ENCODE data around the gene HSPB8. TPM values are rescaled to one million over a fixed set of nuclear protein-coding genes. Genes with fewer than 3 reads are reported as not detected.
"Not testable (repeated sequence)": the region's sequence is repeated elsewhere in the genome, so short reads cannot be mapped to it uniquely, and the experiment has no call there.

Gene HSPB8
- total RNA-seq, 1 experiment from 2014 or later, result 49.4 TPM

GRCh38 chr12:119206348-119207062 is 27.8 kb downstream of the HSPB8 start:
- no peak for DNase-seq (ENCODE audit: low spot score)

GRCh38 chr12:119207063-119207560 is 28.4 kb downstream of the HSPB8 start:
- DNase-seq (ENCODE audit: low spot score), result no peak

GRCh38 chr12:119208626-119209061 is 29.9 kb downstream of the HSPB8 start:
- peak; percentile 39 for DNase-seq (ENCODE audit: low spot score)

- no peak for DNase-seq (ENCODE audit: low spot score)
Observed at GRCh38 chr12:119211884-119212283, 33.2 kb downstream of the HSPB8 start.

- DNase-seq (ENCODE audit: low spot score), result no peak
Observed at GRCh38 chr12:119216084-119216483, 37.4 kb downstream of the HSPB8 start.

- not testable (repeated sequence) for DNase-seq (ENCODE audit: low spot score)
Observed at GRCh38 chr12:119218875-119219274, 40.1 kb downstream of the HSPB8 start.

GRCh38 chr12:119222222-119222951 is 43.7 kb downstream of the HSPB8 start:
- no peak for DNase-seq (ENCODE audit: low spot score)

- no peak for DNase-seq (ENCODE audit: low spot score)
Observed at GRCh38 chr12:119225454-119225853, 46.7 kb downstream of the HSPB8 start.

- DNase-seq (ENCODE audit: low spot score), result no peak
Observed at GRCh38 chr12:119227292-119227691, 48.6 kb downstream of the HSPB8 start.

GRCh38 chr12:119229205-119229604 is 50.5 kb downstream of the HSPB8 start:
- DNase-seq (ENCODE audit: low spot score), result no peak

GRCh38 chr12:119229837-119230236 is 51.1 kb downstream of the HSPB8 start:
- DNase-seq (ENCODE audit: low spot score), result peak; percentile 65

GRCh38 chr12:119230807-119231206 is 52.1 kb downstream of the HSPB8 start:
- no peak for DNase-seq (ENCODE audit: low spot score)

- no peak for DNase-seq (ENCODE audit: low spot score)
Observed at GRCh38 chr12:119231774-119232173, 53.0 kb downstream of the HSPB8 start.

GRCh38 chr12:119235197-119235751 is 56.5 kb downstream of the HSPB8 start:
- no peak for DNase-seq (ENCODE audit: low spot score)

GRCh38 chr12:119236372-119236771 is 57.6 kb downstream of the HSPB8 start:
- no peak for DNase-seq (ENCODE audit: low spot score)

- no peak for DNase-seq (ENCODE audit: low spot score)
Observed at GRCh38 chr12:119239040-119239439, 60.3 kb downstream of the HSPB8 start.

GRCh38 chr12:119241049-119241448 is 62.3 kb downstream of the HSPB8 start:
- no peak for DNase-seq (ENCODE audit: low spot score)

- DNase-seq (ENCODE audit: low spot score), result no peak
Observed at GRCh38 chr12:119241580-119242169, 62.9 kb downstream of the HSPB8 start.

Measured in H4 (cell line).